ENCODE results near the gene ADAMTS7.
"Not testable (repeated sequence)": the region's sequence is repeated elsewhere in the genome, so short reads cannot be mapped to it uniquely, and the experiment has no call there.

ADAMTS7 gene

GRCh38 chr15:78753751-78754535 lies 57.3 kb downstream of the ADAMTS7 start:
- DNase-seq, ATAC-seq: not testable (repeated sequence)

GRCh38 chr15:78753359-78753659 lies 58.0 kb downstream of the ADAMTS7 start:
- not testable (repeated sequence) for ATAC-seq, DNase-seq

- DNase-seq (no peak), ATAC-seq (no peak)
Measured at GRCh38 chr15:78752492-78753358, 58.5 kb downstream of the ADAMTS7 start.

GRCh38 chr15:78751602-78751979 lies 59.7 kb downstream of the ADAMTS7 start:
- no peak for ATAC-seq

GRCh38 chr15:78750974-78751601 lies 60.2 kb downstream of the ADAMTS7 start:
- DNase-seq (peak; percentile 96), ATAC-seq (peak; percentile 97)

More at GRCh38 chr15:78751602-78751979, 59.7 kb downstream of the ADAMTS7 start:
- no peak for DNase-seq

GRCh38 chr15:78750566-78750965 lies 60.7 kb downstream of the ADAMTS7 start:
- DNase-seq (no peak), ATAC-seq (no peak)

- DNase-seq (no peak), ATAC-seq (no peak)
Measured at GRCh38 chr15:78749831-78750230, 61.4 kb downstream of the ADAMTS7 start.

GRCh38 chr15:78747877-78748276 lies 63.4 kb downstream of the ADAMTS7 start:
- not testable (repeated sequence) for DNase-seq, ATAC-seq

GRCh38 chr15:78741674-78742073 lies 69.6 kb downstream of the ADAMTS7 start:
- ATAC-seq, DNase-seq: not testable (repeated sequence)

- no peak for ATAC-seq
Measured at GRCh38 chr15:78740904-78741274, 70.4 kb downstream of the ADAMTS7 start.

GRCh38 chr15:78739996-78740903 lies 71.0 kb downstream of the ADAMTS7 start:
- ATAC-seq (peak; percentile 70), DNase-seq (peak; percentile 78)

More at GRCh38 chr15:78740904-78741274, 70.4 kb downstream of the ADAMTS7 start:
- DNase-seq = no peak

- DNase-seq (no peak), ATAC-seq (no peak)
Measured at GRCh38 chr15:78739206-78739605, 72.1 kb downstream of the ADAMTS7 start.

GRCh38 chr15:78737931-78738558 lies 73.2 kb downstream of the ADAMTS7 start:
- peak; percentile 61 for DNase-seq
- ATAC-seq = not testable (repeated sequence)

- ATAC-seq (no peak), DNase-seq (no peak)
Measured at GRCh38 chr15:78737187-78737820, 74.0 kb downstream of the ADAMTS7 start.

GRCh38 chr15:78736286-78736685 lies 75.0 kb downstream of the ADAMTS7 start:
- DNase-seq, ATAC-seq: not testable (repeated sequence)

- DNase-seq (no peak), ATAC-seq (no peak)
Measured at GRCh38 chr15:78734451-78735064, 76.7 kb downstream of the ADAMTS7 start.

- DNase-seq (no peak), ATAC-seq (no peak)
Measured at GRCh38 chr15:78732634-78733033, 78.6 kb downstream of the ADAMTS7 start.

GRCh38 chr15:78730955-78731354 lies 80.3 kb downstream of the ADAMTS7 start:
- DNase-seq (no peak), ATAC-seq (no peak)

GRCh38 chr15:78728427-78728826 lies 82.8 kb downstream of the ADAMTS7 start:
- DNase-seq = not testable (repeated sequence)

GRCh38 chr15:78727561-78727960 lies 83.7 kb downstream of the ADAMTS7 start:
- ATAC-seq = no peak
- no peak for DNase-seq

More at GRCh38 chr15:78728427-78728826, 82.8 kb downstream of the ADAMTS7 start:
- ATAC-seq = not testable (repeated sequence)

Data from stimulated activated naive CD8-positive, alpha-beta T cell treated with anti-CD3 and anti-CD28 coated beads, Interleukin-15, Interleukin-2, amounts not matched to agents 100 U/mL and 50 U/mL, for 24 hours (primary cell).